ENCODE measurements around the gene RELL1. TPM values are rescaled to one million over a fixed set of nuclear protein-coding genes. Genes with fewer than 3 reads are reported as not detected.

RELL1 gene
- total RNA-seq, 1 donor from 2014 or later: 62.6 TPM

DNA sequence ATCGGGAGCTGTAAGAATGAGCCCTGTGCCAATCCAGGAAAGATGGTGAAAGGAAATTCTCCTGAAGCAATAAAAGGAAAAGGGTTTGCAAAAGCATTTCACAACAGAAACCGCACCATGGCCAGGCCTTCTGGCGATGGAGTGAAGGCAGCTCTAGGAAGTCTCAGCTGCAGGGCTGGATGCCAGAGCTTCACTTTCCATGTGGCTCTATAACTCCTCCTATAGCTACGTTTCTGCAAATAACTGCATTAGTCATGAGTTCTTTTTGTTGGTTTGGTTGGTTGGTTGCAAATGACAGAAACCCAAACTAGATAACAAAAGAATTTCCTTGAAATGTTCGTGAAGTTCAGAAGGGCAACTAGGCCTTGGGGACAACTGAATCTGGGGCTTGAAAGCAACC, 84.6 kb downstream of the RELL1 start:
- peak; percentile 52 for DNase-seq (ENCODE audit: low spot score)

DNA sequence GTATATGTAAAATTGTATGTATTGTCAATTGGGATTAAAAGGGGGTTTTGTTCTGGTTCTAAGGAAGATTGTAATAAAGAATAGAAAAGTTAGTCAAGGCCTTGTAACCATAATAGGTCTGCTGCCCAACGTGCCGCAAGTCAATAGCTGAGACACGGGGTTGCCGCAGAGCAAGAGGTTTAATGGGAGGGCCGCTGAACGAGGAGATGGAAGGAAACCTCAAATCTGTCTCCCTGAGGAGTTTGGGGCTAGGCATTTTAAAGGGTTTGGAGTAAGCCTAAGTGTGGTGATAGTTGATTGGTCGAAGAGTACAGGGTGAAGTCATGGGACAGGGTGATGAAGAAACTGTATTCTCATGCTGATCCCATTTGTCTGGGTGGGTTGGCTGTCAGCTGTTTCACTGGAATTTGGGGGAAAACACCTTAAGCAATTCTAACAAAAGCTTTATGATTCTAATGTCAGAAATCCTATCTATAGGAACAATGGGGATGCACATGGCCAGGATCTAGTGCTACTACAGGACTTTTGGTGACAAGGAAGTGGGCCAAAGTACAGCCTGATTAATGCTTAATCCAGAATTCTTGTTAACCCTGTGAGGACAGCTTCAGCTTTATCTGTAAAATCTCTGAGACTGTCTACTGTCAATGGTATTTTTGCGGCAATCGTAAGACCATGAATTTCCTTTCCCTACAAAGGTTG, 86.9 kb downstream of the RELL1 start:
- DNase-seq (ENCODE audit: low spot score): no peak

DNA sequence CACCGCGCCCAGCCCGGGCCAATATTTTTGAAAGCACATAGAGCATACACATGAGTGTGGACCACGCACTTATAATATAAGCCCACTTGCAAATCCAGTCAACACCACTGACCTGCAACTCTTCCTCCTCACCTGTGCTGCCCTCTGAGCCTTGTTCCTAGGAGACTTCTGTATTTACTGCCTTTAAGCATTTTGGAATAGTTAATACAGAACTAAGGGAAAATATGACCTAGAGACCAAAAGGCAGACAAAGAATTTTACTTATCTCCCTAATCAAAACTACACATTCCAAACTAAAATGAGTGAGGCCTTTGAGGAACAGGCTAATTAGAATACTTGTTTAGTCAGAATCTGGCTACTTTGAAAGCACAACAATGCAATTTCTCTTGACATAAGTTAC, 89.1 kb downstream of the RELL1 start:
- no peak for DNase-seq (ENCODE audit: low spot score)

DNA sequence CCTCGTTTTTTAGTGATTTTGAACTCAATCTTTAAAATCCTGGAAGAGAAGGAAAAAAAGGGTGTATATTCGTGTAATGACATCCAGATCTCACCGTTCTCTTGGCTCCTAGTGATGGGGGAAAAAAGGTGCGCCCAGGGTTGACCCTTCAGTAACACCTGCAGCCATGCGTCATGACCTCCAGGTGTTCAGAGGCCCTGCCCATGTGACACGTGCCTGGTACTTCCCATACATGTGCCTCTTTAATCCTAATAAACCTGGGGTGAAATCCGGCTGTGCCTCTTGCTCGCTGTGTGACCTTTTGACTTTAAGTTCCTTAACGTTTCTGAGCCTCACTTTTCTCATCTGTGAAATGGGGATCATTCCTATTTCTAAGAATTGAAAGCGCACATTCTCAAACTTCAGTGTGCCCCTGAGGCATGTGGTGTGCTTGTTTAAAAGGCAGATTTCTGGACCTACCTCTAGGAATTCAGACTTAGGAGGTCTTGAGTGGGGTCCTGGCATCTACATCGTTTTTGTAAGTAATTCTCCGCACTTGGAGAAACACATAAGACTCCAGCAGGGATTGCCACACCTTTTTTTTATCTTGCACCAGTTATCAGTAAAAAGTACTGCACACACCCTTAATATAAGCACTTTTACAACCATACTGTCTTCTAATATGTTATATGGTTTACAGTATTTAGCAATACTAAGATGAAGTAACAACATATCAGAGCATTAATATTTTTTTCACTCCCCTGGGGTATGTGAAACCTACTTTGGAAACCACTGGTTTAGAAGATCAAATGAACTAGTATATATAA, 90.1 kb downstream of the RELL1 start:
- no peak for DNase-seq (ENCODE audit: low spot score)

DNA sequence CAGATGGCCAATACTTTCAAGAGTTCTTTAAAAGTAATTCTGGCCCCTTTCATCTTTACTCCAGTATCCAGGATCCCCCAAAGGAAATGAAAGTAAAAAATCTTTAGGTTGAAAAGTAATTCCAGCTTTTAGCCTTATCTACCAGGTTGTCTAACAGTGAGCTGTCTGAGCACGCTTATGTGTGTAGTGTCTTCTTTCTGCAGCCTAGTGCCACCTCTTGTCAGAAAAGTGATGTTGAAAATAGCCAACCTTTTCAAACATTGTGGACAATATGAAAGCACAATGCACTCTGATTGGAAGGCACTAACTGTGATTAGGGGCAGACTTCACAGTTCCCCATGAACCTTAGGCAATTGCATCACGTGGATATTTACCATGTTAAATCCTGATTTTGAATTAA, 92.1 kb downstream of the RELL1 start:
- DNase-seq (ENCODE audit: low spot score): no peak

DNA sequence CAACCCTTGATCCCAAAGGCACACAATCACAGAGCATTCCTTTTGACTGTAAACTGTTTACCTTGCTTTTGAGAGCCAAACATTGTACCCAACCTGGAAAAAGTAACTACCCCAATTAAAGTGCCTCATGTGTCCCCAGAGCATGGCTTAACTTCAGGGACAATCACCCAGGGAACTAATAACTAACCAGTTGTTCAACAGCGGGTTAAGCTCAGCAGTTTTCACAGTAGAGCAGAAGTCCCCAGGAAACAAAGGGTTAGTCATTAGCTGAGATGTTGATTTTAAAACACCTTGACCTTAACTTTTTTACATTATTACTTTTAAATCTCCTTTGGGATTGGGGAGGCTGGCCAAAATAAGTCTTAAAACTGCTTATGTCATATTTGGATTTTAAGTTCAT, 94.8 kb downstream of the RELL1 start:
- DNase-seq (ENCODE audit: low spot score): no peak

DNA sequence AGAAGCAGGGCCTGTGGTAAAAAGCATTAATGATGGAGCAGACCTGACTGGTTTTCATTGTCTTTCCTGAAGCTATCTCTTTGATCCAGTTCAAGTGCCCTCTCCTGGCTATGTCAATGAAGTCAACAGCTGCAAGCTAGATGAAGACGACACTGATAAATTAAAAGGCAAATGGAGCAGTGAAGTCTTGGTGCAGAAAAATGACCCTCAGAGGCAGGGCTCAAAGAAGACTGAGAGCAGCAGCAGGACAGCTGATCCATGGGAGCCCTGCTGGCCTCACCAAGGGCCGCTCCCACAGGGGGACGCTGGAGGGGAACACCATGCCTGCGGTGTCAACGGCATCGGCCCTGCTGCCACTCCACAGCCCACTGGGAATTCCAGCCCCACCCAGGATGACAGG, 96.2 kb downstream of the RELL1 start:
- DNase-seq (ENCODE audit: low spot score): no peak

DNA sequence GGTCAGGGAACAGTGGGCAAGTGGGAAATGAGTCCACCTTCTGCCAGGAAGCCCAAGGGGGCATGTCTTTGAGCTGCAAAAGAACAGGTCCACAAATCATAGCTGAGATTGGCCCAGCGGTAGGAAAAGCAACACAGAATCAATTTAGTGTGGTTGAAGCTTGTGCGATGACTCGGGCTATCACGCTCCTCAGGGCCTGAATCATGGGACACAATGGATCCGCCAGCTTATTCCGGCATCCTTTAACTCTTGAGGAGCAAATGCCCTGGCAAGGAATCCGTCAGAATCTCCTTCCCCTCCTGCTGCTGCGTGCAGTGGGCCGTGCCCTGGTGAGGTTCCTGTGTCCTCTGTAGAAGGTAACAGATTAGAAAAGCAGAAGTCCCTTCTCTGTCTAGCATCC, 98.0 kb downstream of the RELL1 start:
- DNase-seq (ENCODE audit: low spot score): no peak

DNA sequence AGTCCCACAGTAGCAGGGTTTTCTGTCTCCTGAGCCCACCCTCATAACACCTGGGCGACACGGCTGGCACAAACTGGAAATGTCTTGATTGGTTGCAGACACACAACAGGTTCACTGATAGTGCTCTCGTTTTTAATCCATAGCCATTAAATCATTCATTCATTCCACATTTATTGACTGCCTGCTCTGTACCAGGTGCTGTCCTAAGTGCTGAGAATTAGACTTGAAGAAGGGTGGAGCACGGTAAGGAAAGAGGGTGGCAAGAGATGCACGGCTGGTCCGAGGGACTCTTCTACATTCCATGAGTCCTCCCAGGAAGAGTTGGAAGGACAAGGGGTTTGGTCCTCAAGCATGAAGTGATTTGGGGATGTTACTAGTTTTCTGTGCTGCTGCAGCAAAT, 100.0 kb downstream of the RELL1 start:
- DNase-seq (ENCODE audit: low spot score): no peak

DNA sequence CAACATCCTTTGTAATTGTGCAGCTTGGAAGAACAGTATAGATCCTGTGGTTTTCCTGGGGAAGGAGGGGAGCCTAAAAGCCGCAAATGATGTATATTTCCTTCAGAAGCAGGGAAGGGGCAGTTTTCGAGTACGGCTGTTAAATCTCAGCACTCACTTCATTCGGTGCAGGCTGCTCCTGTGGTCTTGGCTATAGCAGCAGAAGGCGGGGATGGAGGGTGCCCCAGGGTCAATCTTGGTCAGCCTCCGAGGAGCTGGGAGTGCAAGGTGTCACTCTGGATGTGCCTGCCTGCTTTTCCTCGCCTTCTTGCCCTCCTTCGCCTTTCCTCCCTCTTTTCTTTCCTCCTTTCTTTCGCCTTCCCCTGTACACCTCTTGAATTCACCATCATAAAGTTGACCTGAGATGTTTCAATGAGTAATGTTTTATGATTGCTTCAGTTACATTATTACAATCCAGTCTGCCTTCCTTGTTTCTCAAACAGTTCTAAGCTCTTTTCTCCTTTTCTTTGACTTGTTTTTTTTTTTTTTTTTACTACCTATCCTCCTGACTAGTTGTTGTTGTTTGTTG, 101.6 kb downstream of the RELL1 start:
- DNase-seq (ENCODE audit: low spot score): no peak

DNA sequence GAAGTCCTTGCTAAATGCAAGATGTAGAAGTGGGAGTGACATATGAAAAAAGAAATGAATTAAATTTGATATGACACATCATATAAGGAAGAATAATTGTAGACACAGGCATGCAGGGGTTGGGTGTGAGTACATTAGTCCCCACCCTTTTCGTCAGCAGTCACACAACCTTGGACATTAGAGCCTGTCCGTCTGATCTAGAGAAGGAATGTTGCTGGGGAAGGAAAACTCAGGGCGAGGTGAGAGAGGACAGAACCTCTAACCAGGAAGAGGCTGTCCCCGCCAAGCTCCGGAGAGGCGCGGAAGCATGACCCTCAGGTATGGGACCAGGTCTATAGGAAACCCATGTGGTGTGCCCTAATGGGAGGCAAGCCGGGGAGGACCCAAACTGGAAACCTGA, 102.1 kb downstream of the RELL1 start:
- no peak for DNase-seq (ENCODE audit: low spot score)

DNA sequence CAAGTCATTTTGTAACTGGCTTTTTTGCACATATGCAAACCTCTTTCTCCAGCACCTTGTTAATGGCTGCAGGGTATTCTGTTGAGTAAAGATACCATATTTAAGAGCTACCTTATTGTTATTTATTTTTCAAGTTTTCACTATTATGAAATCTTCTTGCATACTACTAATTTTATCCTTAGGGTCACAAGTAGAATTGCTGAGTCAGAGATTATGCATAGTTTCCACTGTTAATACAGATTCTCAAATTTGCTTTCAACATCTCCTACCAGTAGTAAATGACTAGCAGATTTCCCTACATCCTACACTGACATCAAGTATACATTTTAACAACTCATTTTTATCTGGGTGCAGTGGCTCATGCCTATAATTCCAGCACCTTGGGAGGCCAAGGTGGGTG, 112.6 kb downstream of the RELL1 start:
- no peak for DNase-seq (ENCODE audit: low spot score)

DNA sequence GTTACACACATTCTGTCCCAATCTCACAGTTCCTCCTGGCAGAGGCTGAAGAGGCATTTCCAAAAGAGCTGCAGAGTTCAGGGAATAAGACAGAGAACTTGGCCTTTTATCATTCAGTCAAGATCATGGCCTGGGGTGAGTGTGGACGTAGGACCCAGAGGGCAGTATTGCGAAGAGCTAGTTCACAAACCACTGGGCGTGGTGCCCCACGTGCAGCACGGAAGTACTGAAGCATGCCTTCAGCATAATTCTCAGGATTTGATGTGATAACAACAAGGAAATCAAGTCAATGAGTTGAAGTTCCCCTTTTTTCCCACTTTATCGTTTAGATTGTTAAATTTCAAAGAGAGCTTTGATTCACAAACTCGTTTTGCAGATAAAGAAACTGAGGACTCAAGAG, 117.7 kb downstream of the RELL1 start:
- DNase-seq (ENCODE audit: low spot score): no peak

DNA sequence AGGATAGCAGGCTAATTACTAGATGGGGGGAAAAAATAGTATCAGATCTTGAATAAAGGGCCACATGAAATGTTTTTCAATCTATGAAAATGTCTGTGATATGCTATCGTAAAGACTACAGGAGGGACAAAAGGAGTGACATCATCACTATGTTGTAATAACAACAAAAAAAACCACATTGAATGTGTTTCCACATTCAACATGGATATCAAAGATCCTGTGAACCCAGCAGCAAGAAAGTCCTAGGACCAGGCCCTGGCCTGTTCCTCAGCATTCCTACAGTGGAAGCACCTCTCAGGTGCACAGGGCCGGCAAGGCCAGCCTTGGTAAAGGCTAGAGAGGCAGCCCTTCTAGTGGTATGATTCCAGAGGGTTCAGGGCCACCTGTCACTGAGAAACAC, 118.3 kb downstream of the RELL1 start:
- DNase-seq (ENCODE audit: low spot score): no peak

DNA sequence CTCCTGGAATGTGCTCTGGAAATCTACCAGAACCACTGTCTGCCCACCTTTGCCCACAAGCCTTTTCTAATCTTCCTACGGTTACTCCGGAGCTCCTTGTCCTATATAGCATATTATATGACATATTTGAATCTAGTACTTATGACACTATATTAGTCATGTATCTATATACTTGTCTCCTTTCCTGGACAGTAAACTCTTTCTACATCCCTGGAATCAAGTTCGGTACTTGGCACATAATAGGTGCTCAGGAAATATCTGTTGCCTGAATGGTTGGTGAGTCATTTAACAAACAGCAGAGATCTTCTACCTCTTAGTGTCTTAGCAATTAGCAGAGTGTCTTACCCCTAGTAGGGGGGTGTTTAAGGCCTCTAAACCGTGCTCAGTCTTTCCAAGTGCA, 123.6 kb downstream of the RELL1 start:
- no peak for DNase-seq (ENCODE audit: low spot score)

DNA sequence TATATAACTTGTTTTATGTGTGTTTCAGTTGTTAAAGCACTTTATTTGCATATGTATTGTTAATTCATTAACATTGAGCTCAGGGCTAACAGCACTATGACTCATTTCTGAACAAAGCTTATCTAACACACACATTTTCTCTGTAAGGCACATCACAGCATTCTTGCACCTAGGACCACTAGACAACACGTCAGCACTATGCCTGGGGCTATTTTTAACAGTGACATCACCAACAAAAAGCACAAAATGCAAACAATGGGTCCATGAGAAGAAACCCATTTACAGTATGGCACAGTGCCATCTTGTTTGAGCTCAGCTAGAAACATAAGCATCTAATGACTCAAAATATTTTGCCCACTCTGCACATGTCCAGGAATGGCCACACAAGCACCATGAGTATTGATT, 124.4 kb downstream of the RELL1 start:
- DNase-seq (ENCODE audit: low spot score): peak; percentile 19

DNA sequence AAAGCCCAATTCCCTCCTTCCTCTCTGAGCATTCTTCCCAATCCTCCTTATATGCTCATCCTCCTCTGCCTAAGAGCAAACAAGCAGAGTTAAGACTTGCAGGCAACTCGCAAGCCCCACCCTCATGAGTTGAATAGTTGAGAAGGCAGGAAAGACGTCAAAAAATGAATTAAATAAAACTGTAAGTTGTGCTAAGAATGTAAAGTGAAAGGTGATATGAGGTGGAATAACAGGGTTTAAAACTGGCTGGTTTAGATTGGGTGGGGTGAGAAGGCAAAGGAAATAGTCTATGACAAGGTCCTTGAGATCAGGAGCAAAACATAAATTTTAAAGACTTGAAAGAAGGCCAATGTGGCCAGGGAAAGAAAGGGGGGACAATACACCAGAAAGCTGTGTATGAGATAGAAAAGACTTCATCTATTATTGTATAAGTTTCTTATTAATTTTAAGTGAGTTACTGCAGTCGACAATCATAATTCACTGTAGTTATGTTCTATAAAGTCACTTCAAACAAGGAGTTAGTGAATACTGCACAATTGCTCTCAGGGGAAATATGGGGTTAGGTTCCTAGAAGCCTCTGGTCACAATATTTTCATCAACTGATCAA, 124.9 kb downstream of the RELL1 start:
- DNase-seq (ENCODE audit: low spot score): peak; percentile 38

Other genes starting within 250 kb of the RELL1 start
- 19.5 TPM for gene PGM2, start 140.3 kb upstream of the RELL1 start, total RNA-seq (ENCODE audit: insufficient read depth, low replicate concordance)
- gene TBC1D1, start 204.7 kb upstream of the RELL1 start, total RNA-seq (ENCODE audit: insufficient read depth, low replicate concordance): 104 TPM